Measurements from ENCODE around the gene GALNT9. TPM values are rescaled to one million over a fixed set of nuclear protein-coding genes. Genes with fewer than 3 reads are reported as not detected.

The GALNT9 gene
- total and polyA plus RNA-seq, 2 donors (not counting 1 experiment from before 2014, with no cell fraction given), result 0.10 to 2.8 TPM

DNA sequence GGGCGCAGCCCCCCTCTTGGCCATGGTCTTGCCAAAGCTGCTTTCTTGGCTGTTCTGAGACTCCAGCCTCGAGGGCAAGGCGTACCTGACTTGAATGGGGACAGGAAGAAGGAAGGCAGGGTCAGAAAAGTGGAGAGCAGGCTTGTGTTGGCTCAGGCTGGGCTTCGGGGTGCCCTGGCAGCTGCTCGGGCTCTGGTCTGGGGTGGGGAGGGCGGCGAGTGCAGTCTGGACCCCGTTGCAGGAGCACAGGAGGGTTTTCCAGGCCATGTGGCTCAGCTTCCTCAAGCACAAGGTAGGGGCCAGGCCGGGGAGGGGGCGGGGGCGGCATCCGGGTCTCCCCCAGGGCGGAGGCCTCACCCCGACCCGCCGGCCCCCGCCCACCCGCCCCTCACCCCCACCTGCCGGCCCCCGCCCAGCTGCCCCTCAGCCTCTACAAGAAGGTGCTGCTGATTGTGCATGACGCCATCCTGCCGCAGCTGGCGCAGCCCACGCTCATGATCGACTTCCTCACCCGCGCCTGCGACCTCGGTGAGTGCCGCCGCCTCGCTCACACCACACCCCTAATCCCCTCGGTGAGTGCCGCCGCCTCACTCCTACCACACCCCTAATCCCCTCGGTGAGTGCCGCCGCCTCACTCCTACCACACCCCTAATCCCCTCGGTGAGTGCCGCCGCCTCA lies 180.9 kb downstream of the GALNT9 start:
- Histone ChIP-seq H3K79me2 (ENCODE audit: control insufficient read depth, insufficient read depth, low read length) (peaks cover 14% of the 10 kb centered on the region), H3K27ac (ENCODE audit: insufficient read depth, low read length) (no peak overlapping the region), H3K4me2 (ENCODE audit: extremely low read depth, insufficient read depth, low read length) (no peak overlapping the region), H3K4me3 (replicated peaks in 1 of 4; ENCODE audit: control extremely low read depth in 1 of 4, insufficient read depth in 1 of 4, low read depth in 3 of 4, low read length in 4 of 4) (no peak overlapping the region), H3K9me3 (ENCODE audit: control insufficient read depth, insufficient read depth, low read depth, low read length) (no peaks in the 10 kb centered on the region), H3K9ac (ENCODE audit: insufficient read depth, low read length) (no peak overlapping the region), H2AFZ (ENCODE audit: low read length) (no peak overlapping the region), H4K20me1 (ENCODE audit: control insufficient read depth, extremely low read depth, insufficient read depth, low read length) (no peaks in the 10 kb centered on the region), H3K27me3 (ENCODE audit: control insufficient read depth, insufficient read depth, low read length) (no peaks in the 10 kb centered on the region), H3K36me3 (ENCODE audit: control insufficient read depth, insufficient read depth, low read length) (peaks cover 6% of the 10 kb centered on the region), H3K4me1 (ENCODE audit: control insufficient read depth, extremely low read depth, insufficient read depth, low read length) (no peaks in the 10 kb centered on the region)
- DNase-seq (ENCODE audit: low read depth in 2 of 2), result no peak
- no peak for TF ChIP-seq EZH2 (IDR thresholded peaks at IDR 0.05; ENCODE audit: low read length, missing control alignments)
- TF ChIP-seq, protein P1, sequence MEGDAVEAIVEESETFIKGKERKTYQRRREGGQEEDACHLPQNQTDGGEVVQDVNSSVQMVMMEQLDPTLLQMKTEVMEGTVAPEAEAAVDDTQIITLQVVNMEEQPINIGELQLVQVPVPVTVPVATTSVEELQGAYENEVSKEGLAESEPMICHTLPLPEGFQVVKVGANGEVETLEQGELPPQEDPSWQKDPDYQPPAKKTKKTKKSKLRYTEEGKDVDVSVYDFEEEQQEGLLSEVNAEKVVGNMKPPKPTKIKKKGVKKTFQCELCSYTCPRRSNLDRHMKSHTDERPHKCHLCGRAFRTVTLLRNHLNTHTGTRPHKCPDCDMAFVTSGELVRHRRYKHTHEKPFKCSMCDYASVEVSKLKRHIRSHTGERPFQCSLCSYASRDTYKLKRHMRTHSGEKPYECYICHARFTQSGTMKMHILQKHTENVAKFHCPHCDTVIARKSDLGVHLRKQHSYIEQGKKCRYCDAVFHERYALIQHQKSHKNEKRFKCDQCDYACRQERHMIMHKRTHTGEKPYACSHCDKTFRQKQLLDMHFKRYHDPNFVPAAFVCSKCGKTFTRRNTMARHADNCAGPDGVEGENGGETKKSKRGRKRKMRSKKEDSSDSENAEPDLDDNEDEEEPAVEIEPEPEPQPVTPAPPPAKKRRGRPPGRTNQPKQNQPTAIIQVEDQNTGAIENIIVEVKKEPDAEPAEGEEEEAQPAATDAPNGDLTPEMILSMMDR (conservative IDR thresholded peaks at IDR 0.05 in 1 of 2, IDR thresholded peaks at IDR 0.05 in 1 of 2; ENCODE audit: low read depth in 1 of 2, low read length in 2 of 2), result no peak

DNA sequence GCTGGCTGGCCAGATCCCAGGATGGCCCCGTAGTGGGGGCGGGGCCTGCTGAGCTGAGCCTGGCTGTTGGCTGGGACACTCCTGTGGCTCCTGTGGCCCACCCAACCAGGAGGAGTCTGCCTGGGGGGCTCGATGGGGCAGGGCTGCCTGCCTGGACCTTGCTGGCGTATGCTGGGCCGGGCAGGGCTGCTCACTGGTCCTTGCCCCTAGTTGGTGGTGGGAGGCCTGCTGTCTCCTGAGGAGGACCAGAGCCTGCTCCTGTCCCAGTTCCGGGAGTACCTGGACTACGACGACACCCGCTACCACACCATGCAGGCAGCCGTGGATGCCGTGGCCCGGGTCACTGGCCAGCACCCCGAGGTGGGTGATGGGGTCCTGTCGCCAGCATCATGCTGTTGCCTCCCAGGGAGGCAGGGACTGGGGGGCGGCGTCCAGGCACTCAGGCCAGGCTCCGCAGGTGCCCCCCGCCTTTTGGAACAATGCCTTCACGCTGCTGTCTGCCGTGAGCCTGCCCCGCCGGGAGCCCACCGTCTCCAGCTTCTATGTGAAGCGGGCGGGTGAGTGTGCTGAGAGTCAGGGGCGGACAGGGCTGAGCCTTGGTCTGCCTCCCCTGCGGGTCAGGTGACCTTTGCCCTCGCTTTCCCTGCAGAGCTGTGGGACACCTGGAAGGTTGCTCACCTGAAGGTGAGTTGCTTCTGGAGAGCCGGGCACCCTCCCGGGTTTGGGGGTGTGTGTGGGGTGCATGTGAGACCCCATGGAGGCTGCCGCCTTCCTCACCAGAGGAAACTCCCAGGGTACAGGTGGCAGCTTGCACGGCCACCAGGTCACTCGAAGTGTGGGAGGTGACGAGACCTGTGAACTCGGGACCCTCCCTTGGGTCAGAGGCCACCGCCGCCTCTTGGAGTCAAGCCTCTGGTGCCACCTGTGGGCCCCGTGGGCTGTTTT lies 181.7 kb downstream of the GALNT9 start:
- Histone ChIP-seq H3K9ac (ENCODE audit: insufficient read depth, low read length) (no peak overlapping the region), H4K20me1 (ENCODE audit: control insufficient read depth, extremely low read depth, insufficient read depth, low read length) (no peaks in the 10 kb centered on the region), H3K27me3 (ENCODE audit: control insufficient read depth, insufficient read depth, low read length) (no peaks in the 10 kb centered on the region), H3K4me3 (replicated peaks in 1 of 4; ENCODE audit: control extremely low read depth in 1 of 4, insufficient read depth in 1 of 4, low read depth in 3 of 4, low read length in 4 of 4) (no peak overlapping the region), H3K27ac (ENCODE audit: insufficient read depth, low read length) (no peak overlapping the region), H3K4me1 (ENCODE audit: control insufficient read depth, extremely low read depth, insufficient read depth, low read length) (peaks cover 4% of the 10 kb centered on the region), H3K4me2 (ENCODE audit: extremely low read depth, insufficient read depth, low read length) (no peak overlapping the region), H3K79me2 (ENCODE audit: control insufficient read depth, insufficient read depth, low read length) (peaks cover 22% of the 10 kb centered on the region), H2AFZ (ENCODE audit: low read length) (no peak overlapping the region), H3K9me3 (ENCODE audit: control insufficient read depth, insufficient read depth, low read depth, low read length) (no peaks in the 10 kb centered on the region), H3K36me3 (ENCODE audit: control insufficient read depth, insufficient read depth, low read length) (peaks cover 6% of the 10 kb centered on the region)
- no peak for DNase-seq (ENCODE audit: low read depth in 2 of 2)
- TF ChIP-seq, protein P1 (conservative IDR thresholded peaks at IDR 0.05 in 1 of 2, IDR thresholded peaks at IDR 0.05 in 1 of 2; ENCODE audit: low read depth in 1 of 2, low read length in 2 of 2), result no peak

DNA sequence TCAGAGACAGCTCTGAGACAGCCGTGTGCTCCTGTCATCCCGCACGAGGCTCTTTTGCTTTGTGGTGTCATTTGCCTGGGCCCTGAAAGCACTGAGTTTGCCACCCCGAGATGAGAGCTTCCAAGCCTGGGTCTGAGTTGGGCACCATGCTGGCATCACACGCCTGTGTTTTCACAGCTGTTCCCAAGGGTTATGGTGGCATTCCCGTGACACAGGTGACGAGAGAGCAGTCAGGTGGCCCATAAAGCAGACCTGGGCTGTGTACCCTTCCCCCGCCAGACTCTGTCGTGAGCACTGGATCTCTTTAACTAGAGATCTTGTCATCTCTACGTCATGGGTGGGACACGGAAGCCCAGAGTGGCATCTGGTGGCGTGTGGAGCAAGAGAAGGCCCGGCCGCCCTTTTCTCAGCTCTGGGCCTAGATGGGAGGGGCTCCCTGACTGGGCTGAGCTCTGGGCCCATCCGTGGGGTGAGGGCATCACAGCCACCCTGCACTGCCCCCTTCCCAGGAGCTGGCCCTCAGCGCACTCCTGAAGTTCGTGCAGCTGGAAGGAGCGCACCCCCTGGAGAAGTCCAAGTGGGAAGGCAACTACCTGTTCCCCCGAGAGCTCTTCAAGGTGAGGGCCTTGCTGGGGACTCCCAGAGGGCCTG lies 182.5 kb downstream of the GALNT9 start:
- TF ChIP-seq, protein P1 (conservative IDR thresholded peaks at IDR 0.05 in 1 of 2, IDR thresholded peaks at IDR 0.05 in 1 of 2; ENCODE audit: low read depth in 1 of 2, low read length in 2 of 2), result no peak
- no peak for TF ChIP-seq EZH2 (IDR thresholded peaks at IDR 0.05; ENCODE audit: low read length, missing control alignments)
- Histone ChIP-seq H3K9ac (ENCODE audit: insufficient read depth, low read length) (no peak overlapping the region), H3K27me3 (ENCODE audit: control insufficient read depth, insufficient read depth, low read length) (no peaks in the 10 kb centered on the region), H4K20me1 (ENCODE audit: control insufficient read depth, extremely low read depth, insufficient read depth, low read length) (no peaks in the 10 kb centered on the region), H3K4me3 (replicated peaks in 1 of 4; ENCODE audit: control extremely low read depth in 1 of 4, insufficient read depth in 1 of 4, low read depth in 3 of 4, low read length in 4 of 4) (no peak overlapping the region), H3K4me1 (ENCODE audit: control insufficient read depth, extremely low read depth, insufficient read depth, low read length) (peaks cover 4% of the 10 kb centered on the region), H3K9me3 (ENCODE audit: control insufficient read depth, insufficient read depth, low read depth, low read length) (no peaks in the 10 kb centered on the region), H3K4me2 (ENCODE audit: extremely low read depth, insufficient read depth, low read length) (no peak overlapping the region), H3K36me3 (ENCODE audit: control insufficient read depth, insufficient read depth, low read length) (peaks cover 7% of the 10 kb centered on the region), H3K79me2 (ENCODE audit: control insufficient read depth, insufficient read depth, low read length) (peaks cover 28% of the 10 kb centered on the region), H3K27ac (ENCODE audit: insufficient read depth, low read length) (no peak overlapping the region), H2AFZ (ENCODE audit: low read length) (no peak overlapping the region)
- DNase-seq (ENCODE audit: low read depth in 2 of 2), result no peak
